ENCODE results near the gene PIK3AP1. TPM values are rescaled to one million over a fixed set of nuclear protein-coding genes. Genes with fewer than 3 reads are reported as not detected.
"Not testable (repeated sequence)": the region's sequence is repeated elsewhere in the genome, so short reads cannot be mapped to it uniquely, and the experiment has no call there.

PIK3AP1 gene
- total and polyA plus RNA-seq, 4 donors = 27.3 to 137 (median 50.9) TPM

DNA sequence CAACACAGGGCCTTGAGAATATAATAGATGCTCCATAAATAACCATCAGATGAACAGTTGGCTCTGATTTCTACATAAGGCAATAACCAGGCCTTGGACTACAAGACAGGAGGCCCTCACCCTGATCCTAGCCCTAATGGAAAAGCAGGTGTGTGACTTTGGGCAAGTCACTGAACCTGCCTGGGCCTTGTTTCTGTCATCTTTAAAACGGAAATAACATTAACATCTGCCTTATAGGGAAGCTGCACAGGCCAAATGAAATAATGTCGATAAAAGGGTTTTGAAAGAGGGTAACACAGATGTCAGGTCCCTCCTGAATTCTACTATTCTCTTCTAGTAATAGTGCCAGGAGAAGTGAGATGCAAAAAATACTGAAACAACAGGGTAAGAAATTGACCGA is 20.7 kb downstream of the PIK3AP1 start:
- no peak overlapping the region for H3K9ac ChIP-seq (ENCODE audit: low read depth in 1 of 2, low read length in 2 of 2)
- no peak overlapping the region for H3K4me3 ChIP-seq (ENCODE audit: low read depth in 1 of 3, low read length in 3 of 3)
- no peaks in the 10 kb centered on the region for H3K9me3 ChIP-seq (ENCODE audit: control insufficient read depth in 4 of 4, low read length in 3 of 4)
- WGBS = 89% methylated on average over 3 of the region's 3 CpGs
- peaks cover 0 to 28% (median 10%) of the 10 kb centered on the region in 4 donors for H3K4me1 ChIP-seq (ENCODE audit: control insufficient read depth in 4 of 4, insufficient read depth in 4 of 4, low read length in 3 of 4)
- no peak for DNase-seq (ENCODE audit: low spot score)
- H3K27me3 ChIP-seq (ENCODE audit: control insufficient read depth in 4 of 4, insufficient read depth in 4 of 4, low read length in 3 of 4) = no peaks in the 10 kb centered on the region
- peaks cover 0 to 22% (median 6%) of the 10 kb centered on the region in 4 donors for H3K36me3 ChIP-seq (ENCODE audit: control insufficient read depth in 4 of 4, insufficient read depth in 3 of 4, low read depth in 1 of 4, low read length in 3 of 4)
- TF ChIP-seq JUND (IDR thresholded peaks at IDR 0.05) = no peak
- no peak for TF ChIP-seq RXRA (IDR thresholded peaks at IDR 0.05)
- no peak for TF ChIP-seq CTCF (IDR thresholded peaks at IDR 0.05; ENCODE audit: low read depth, low read length, missing input control)
- no peak for TF ChIP-seq TAF1 (conservative IDR thresholded peaks at IDR 0.05)
- H3K27ac ChIP-seq (ENCODE audit: low read depth in 1 of 2, low read length in 2 of 2) = peak overlapping the region; percentile 19 to 21

DNA sequence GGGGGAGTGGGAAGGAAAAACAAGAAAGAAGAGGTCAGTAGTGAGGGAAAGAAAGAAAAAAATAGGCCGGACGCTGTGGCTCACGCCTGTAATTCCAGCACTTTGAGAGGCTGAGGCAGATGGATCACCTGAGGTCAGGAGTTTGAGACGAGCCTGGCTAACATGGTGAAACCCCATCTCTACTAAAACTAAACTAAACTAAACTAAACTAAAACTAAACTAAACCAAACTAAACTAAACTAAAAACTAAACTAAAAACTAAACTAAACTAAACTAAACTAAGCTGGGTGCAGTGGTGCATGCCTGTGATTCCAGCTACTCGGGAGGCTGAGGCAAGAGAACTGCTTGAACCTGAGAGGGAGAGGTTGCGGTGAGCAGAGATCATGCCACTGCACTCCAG is 22.0 kb downstream of the PIK3AP1 start:
- not testable (repeated sequence) for H3K4me3 ChIP-seq (ENCODE audit: low read depth in 1 of 3, low read length in 3 of 3); H3K9ac ChIP-seq (ENCODE audit: low read depth in 1 of 2, low read length in 2 of 2); H3K9me3 ChIP-seq (ENCODE audit: control insufficient read depth in 4 of 4, low read length in 3 of 4); DNase-seq (ENCODE audit: low spot score); H3K27ac ChIP-seq (ENCODE audit: low read depth in 1 of 2, low read length in 2 of 2); H3K27me3 ChIP-seq (ENCODE audit: control insufficient read depth in 4 of 4, insufficient read depth in 4 of 4, low read length in 3 of 4)
- peaks cover 0 to 24% (median 6%) of the 10 kb centered on the region in 4 donors for H3K4me1 ChIP-seq (ENCODE audit: control insufficient read depth in 4 of 4, insufficient read depth in 4 of 4, low read length in 3 of 4)
- H3K36me3 ChIP-seq (ENCODE audit: control insufficient read depth in 4 of 4, insufficient read depth in 3 of 4, low read depth in 1 of 4, low read length in 3 of 4) = peaks cover 0 to 17% (median 5%) of the 10 kb centered on the region in 4 donors
- 90% methylated on average over 6 of the region's 6 CpGs for WGBS

DNA sequence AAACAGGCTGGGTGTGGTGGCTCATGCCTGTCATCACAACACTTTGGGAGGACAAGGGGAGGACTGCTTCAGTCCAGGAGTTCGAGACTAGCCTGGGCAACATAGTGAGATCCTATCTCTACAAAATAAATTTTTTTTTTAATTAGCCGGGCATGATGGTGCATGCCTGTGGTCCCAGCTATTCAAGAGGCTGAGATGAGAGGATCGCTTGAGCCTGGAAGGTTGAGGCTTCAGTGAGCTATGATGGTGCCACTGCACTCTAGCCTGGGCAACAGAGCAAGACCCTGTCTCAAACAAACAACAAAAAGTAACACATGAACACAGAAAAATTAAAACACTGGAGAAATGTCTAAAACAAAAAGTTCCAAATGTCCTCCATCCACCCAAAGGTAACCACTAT is 22.9 kb downstream of the PIK3AP1 start:
- H3K9me3 ChIP-seq (ENCODE audit: control insufficient read depth in 4 of 4, low read length in 3 of 4) = no peaks in the 10 kb centered on the region
- DNase-seq (ENCODE audit: low spot score) = no peak
- no peak overlapping the region for H3K27ac ChIP-seq (ENCODE audit: low read depth in 1 of 2, low read length in 2 of 2)
- H3K27me3 ChIP-seq (ENCODE audit: control insufficient read depth in 4 of 4, insufficient read depth in 4 of 4, low read length in 3 of 4) = no peaks in the 10 kb centered on the region
- H3K4me1 ChIP-seq (ENCODE audit: control insufficient read depth in 4 of 4, insufficient read depth in 4 of 4, low read length in 3 of 4) = peaks cover 0 to 24% (median 6%) of the 10 kb centered on the region in 4 donors
- H3K36me3 ChIP-seq (ENCODE audit: control insufficient read depth in 4 of 4, insufficient read depth in 3 of 4, low read depth in 1 of 4, low read length in 3 of 4) = peaks cover 0 to 17% (median 5%) of the 10 kb centered on the region in 4 donors
- H3K4me3 ChIP-seq (ENCODE audit: low read depth in 1 of 3, low read length in 3 of 3) = no peak overlapping the region
- 98% methylated on average over 3 of the region's 3 CpGs for WGBS
- TF ChIP-seq CTCF (IDR thresholded peaks at IDR 0.05; ENCODE audit: low read depth, low read length, missing input control) = no peak
- no peak for TF ChIP-seq ATF3 (IDR thresholded peaks at IDR 0.05)
- no peak for TF ChIP-seq HNF4G (IDR thresholded peaks at IDR 0.05)
- no peak for TF ChIP-seq JUND (IDR thresholded peaks at IDR 0.05)
- no peak for TF ChIP-seq RAD21 (IDR thresholded peaks at IDR 0.05)
- TF ChIP-seq, protein P1, sequence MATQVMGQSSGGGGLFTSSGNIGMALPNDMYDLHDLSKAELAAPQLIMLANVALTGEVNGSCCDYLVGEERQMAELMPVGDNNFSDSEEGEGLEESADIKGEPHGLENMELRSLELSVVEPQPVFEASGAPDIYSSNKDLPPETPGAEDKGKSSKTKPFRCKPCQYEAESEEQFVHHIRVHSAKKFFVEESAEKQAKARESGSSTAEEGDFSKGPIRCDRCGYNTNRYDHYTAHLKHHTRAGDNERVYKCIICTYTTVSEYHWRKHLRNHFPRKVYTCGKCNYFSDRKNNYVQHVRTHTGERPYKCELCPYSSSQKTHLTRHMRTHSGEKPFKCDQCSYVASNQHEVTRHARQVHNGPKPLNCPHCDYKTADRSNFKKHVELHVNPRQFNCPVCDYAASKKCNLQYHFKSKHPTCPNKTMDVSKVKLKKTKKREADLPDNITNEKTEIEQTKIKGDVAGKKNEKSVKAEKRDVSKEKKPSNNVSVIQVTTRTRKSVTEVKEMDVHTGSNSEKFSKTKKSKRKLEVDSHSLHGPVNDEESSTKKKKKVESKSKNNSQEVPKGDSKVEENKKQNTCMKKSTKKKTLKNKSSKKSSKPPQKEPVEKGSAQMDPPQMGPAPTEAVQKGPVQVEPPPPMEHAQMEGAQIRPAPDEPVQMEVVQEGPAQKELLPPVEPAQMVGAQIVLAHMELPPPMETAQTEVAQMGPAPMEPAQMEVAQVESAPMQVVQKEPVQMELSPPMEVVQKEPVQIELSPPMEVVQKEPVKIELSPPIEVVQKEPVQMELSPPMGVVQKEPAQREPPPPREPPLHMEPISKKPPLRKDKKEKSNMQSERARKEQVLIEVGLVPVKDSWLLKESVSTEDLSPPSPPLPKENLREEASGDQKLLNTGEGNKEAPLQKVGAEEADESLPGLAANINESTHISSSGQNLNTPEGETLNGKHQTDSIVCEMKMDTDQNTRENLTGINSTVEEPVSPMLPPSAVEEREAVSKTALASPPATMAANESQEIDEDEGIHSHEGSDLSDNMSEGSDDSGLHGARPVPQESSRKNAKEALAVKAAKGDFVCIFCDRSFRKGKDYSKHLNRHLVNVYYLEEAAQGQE (IDR thresholded peaks at IDR 0.05) = no peak
- TF ChIP-seq, protein P2, sequence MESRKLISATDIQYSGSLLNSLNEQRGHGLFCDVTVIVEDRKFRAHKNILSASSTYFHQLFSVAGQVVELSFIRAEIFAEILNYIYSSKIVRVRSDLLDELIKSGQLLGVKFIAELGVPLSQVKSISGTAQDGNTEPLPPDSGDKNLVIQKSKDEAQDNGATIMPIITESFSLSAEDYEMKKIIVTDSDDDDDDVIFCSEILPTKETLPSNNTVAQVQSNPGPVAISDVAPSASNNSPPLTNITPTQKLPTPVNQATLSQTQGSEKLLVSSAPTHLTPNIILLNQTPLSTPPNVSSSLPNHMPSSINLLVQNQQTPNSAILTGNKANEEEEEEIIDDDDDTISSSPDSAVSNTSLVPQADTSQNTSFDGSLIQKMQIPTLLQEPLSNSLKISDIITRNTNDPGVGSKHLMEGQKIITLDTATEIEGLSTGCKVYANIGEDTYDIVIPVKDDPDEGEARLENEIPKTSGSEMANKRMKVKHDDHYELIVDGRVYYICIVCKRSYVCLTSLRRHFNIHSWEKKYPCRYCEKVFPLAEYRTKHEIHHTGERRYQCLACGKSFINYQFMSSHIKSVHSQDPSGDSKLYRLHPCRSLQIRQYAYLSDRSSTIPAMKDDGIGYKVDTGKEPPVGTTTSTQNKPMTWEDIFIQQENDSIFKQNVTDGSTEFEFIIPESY (IDR thresholded peaks at IDR 0.05) = no peak
- TF ChIP-seq TAF1 (conservative IDR thresholded peaks at IDR 0.05) = no peak
- TF ChIP-seq HNF4A (conservative IDR thresholded peaks at IDR 0.05) = no peak
- no peak overlapping the region for H3K9ac ChIP-seq (ENCODE audit: low read depth in 1 of 2, low read length in 2 of 2)
